Osteocyte (in vitro differentiated cells): ENCODE measurements around the gene TIAL1. TPM values are rescaled to one million over a fixed set of nuclear protein-coding genes. Genes with fewer than 3 reads are reported as not detected.
"Not testable (repeated sequence)": the region's sequence is repeated elsewhere in the genome, so short reads cannot be mapped to it uniquely, and the experiment has no call there.

ENCODE experiments used
- DNase-seq: peaks from one replicate; pipeline ENCODE4 v3.0.0; 2021; ENCODE audit warnings: mixed read lengths; ENCODE audit not compliant: unreplicated experiment; ENCODE audit errors: extremely low spot score
- H3K27ac Mint-ChIP-seq: one replicate; pipeline ENCODE4 v1.8.0; 2021; ENCODE audit warnings: mild to moderate bottlenecking, mixed read lengths; ENCODE audit not compliant: unreplicated experiment
- H3K27me3 Mint-ChIP-seq: one replicate; pipeline ENCODE4 v1.8.0; 2021; ENCODE audit warnings: mixed read lengths; ENCODE audit not compliant: unreplicated experiment
- H3K36me3 Mint-ChIP-seq: one replicate; pipeline ENCODE4 v1.8.0; 2021; ENCODE audit warnings: mixed read lengths; ENCODE audit not compliant: unreplicated experiment
- H3K4me1 Mint-ChIP-seq: one replicate; pipeline ENCODE4 v1.8.0; 2021; ENCODE audit warnings: mixed read lengths; ENCODE audit not compliant: unreplicated experiment
- H3K4me3 Mint-ChIP-seq: one replicate; pipeline ENCODE4 v1.8.0; 2021; ENCODE audit warnings: mild to moderate bottlenecking, moderate library complexity, mixed read lengths; ENCODE audit not compliant: unreplicated experiment
- H3K9me3 Mint-ChIP-seq: one replicate; pipeline ENCODE4 v1.8.0; 2021; ENCODE audit warnings: mixed read lengths; ENCODE audit not compliant: unreplicated experiment
- CTCF ChIP-seq: fragments of 200-600 bp; sonication (generic); IDR thresholded peaks from 2 replicates; pipeline ENCODE4 v1.5.0; 2021; ENCODE audit warnings: antibody characterized with exemption, mild to moderate bottlenecking, moderate library complexity
- total RNA-seq: library from RNA; stranded (reverse); gene quantifications from 2 replicates; pipeline ENCODE4 v1.2.1, GENCODE V29; 2021

The TIAL1 gene
- total RNA-seq, 1 donor from 2014 or later = 133 TPM

- H3K4me3 Mint-ChIP-seq = no peak overlapping the region
- no peak for TF ChIP-seq CTCF
- H3K27ac Mint-ChIP-seq = no peak overlapping the region
- no peak for DNase-seq
- H3K9me3 Mint-ChIP-seq = no peaks in the 10 kb centered on the region
- peaks cover 4% of the 10 kb centered on the region for H3K36me3 Mint-ChIP-seq
- no peaks in the 10 kb centered on the region for H3K27me3 Mint-ChIP-seq
- H3K4me1 Mint-ChIP-seq = peaks cover 2% of the 10 kb centered on the region
Observed at GRCh38 chr10:119567978-119568377, 28.8 kb downstream of the TIAL1 start.

- TF ChIP-seq CTCF = no peak
- H3K36me3 Mint-ChIP-seq = no peaks in the 10 kb centered on the region
- no peaks in the 10 kb centered on the region for H3K9me3 Mint-ChIP-seq
- no peak for DNase-seq
- no peak overlapping the region for H3K4me3 Mint-ChIP-seq
- H3K27ac Mint-ChIP-seq = no peak overlapping the region
- H3K4me1 Mint-ChIP-seq = no peaks in the 10 kb centered on the region
- H3K27me3 Mint-ChIP-seq = no peaks in the 10 kb centered on the region
Observed at GRCh38 chr10:119562097-119562496, 34.7 kb downstream of the TIAL1 start.

- H3K36me3 Mint-ChIP-seq, H3K4me1 Mint-ChIP-seq, H3K27ac Mint-ChIP-seq: not testable (repeated sequence)
Observed at GRCh38 chr10:119559511-119559910, 37.3 kb downstream of the TIAL1 start.

GRCh38 chr10:119556081-119556480 is 40.7 kb downstream of the TIAL1 start:
- H3K36me3 Mint-ChIP-seq, DNase-seq, H3K27ac Mint-ChIP-seq, H3K9me3 Mint-ChIP-seq, H3K4me1 Mint-ChIP-seq, H3K27me3 Mint-ChIP-seq, H3K4me3 Mint-ChIP-seq: not testable (repeated sequence)

More at GRCh38 chr10:119559511-119559910, 37.3 kb downstream of the TIAL1 start:
- H3K9me3 Mint-ChIP-seq, DNase-seq, H3K4me3 Mint-ChIP-seq, H3K27me3 Mint-ChIP-seq: not testable (repeated sequence)

- H3K27me3 Mint-ChIP-seq = peaks cover 9% of the 10 kb centered on the region
- no peaks in the 10 kb centered on the region for H3K4me1 Mint-ChIP-seq
- H3K4me3 Mint-ChIP-seq = no peak overlapping the region
- no peaks in the 10 kb centered on the region for H3K36me3 Mint-ChIP-seq
- TF ChIP-seq CTCF = no peak
- DNase-seq = no peak
- no peak overlapping the region for H3K27ac Mint-ChIP-seq
- no peaks in the 10 kb centered on the region for H3K9me3 Mint-ChIP-seq
Observed at GRCh38 chr10:119555178-119555784, 41.5 kb downstream of the TIAL1 start.

GRCh38 chr10:119550827-119551226 is 45.9 kb downstream of the TIAL1 start:
- H3K27me3 Mint-ChIP-seq = peaks cover 29% of the 10 kb centered on the region
- no peak for TF ChIP-seq CTCF
- H3K4me1 Mint-ChIP-seq = peaks cover 6% of the 10 kb centered on the region
- H3K36me3 Mint-ChIP-seq = peaks cover 2% of the 10 kb centered on the region
- DNase-seq = no peak
- no peak overlapping the region for H3K27ac Mint-ChIP-seq
- no peak overlapping the region for H3K4me3 Mint-ChIP-seq
- no peaks in the 10 kb centered on the region for H3K9me3 Mint-ChIP-seq
